Heart left ventricle (tissue), 16 donors: ENCODE measurements around the gene KDF1. TPM values are rescaled to one million over a fixed set of nuclear protein-coding genes. Genes with fewer than 3 reads are reported as not detected.

Experiments used
- ATAC-seq, 4 donors: fragments of 200-7000 bp; cut with Tn5 transposase; one replicate each; pipeline ENCODE4 v1.9.1; 2020 to 2022; ENCODE audit warnings: moderate library complexity in 4 of 4, mild to moderate bottlenecking in 3 of 4, moderate number of reproducible peaks in 1 of 4
- DNase-seq, 5 donors: peaks; one replicate each; pipeline ENCODE4 v3.0.0-alpha.2; 2020
- H3K27ac ChIP-seq, 12 donors: fragments of 200-600 bp; sonication (generic) in 4 of 12; one replicate each; pipeline versions ENCODE4 v1.5.0 to v1.8.0; 2016 to 2022; ENCODE audit warnings: mild to moderate bottlenecking in 2 of 12
- H3K27me3 ChIP-seq, 9 donors: fragments of 200-600 bp; sonication (generic) in 2 of 9; one replicate each; pipeline versions ENCODE4 v1.5.1 to v1.8.0; 2016 to 2022; ENCODE audit warnings: mild to moderate bottlenecking in 3 of 9
- H3K36me3 ChIP-seq, 9 donors: fragments of 200-600 bp; sonication (generic) in 2 of 9; one replicate each; pipeline versions ENCODE4 v1.5.0 to v1.8.0; 2018 to 2022; ENCODE audit warnings: mild to moderate bottlenecking in 2 of 9
- H3K4me1 ChIP-seq, 12 donors: fragments of 200-600 bp; sonication (generic) in 4 of 12; one replicate each; pipeline versions ENCODE4 v1.5.0 to v1.8.0; 2016 to 2022; ENCODE audit warnings: mild to moderate bottlenecking in 3 of 12
- H3K4me3 ChIP-seq, 12 donors: fragments of 200-600 bp; sonication (generic) in 4 of 12; one replicate each; pipeline versions ENCODE4 v1.5.0 to v1.8.0; 2017 to 2022; ENCODE audit warnings: mild to moderate bottlenecking in 9 of 12, moderate library complexity in 4 of 12
- H3K9me3 ChIP-seq, 12 donors: fragments of 200-600 bp; sonication (generic) in 4 of 12; one replicate each; pipeline versions ENCODE4 v1.5.0 to v1.8.0; 2016 to 2022; ENCODE audit warnings: mild to moderate bottlenecking in 1 of 12
- POLR2A ChIP-seq, 2 donors: fragments of 450-650 bp; IDR thresholded peaks; one replicate each; pipeline ENCODE4 v1.6.1; 2017; ENCODE audit warnings: antibody characterized with exemption in 2 of 2, mild to moderate bottlenecking in 2 of 2, moderate library complexity in 2 of 2
- WGBS, 4 donors: extraction: QIAGEN DNeasy Blood & Tissue Kit in 2 of 4; methylation state at CpG; one replicate each; pipeline versions ENCODE4 v1.1.5 to v1.1.7; 2013 to 2018; 5-methylcytosine and 5-hydroxymethylcytosine counted together
- intact Hi-C, 10 donors: fragments of 100-400 bp; cut with DNase I; formaldehyde crosslinking; loops; one replicate each; pipeline versions ENCODE4 v1.11.1 to v1.14.2; 2022
- polyA plus RNA-seq, 2 donors: library from polyadenylated mRNA; stranded (reverse); fragments of 200-250 nt; gene quantifications; one replicate each; pipeline ENCODE4 v1.2.3, GENCODE V29; 2013
- total RNA-seq, 9 donors: library from RNA; depleted of rRNA in 2 of 9; stranded (reverse); fragments of >200 nt in 2 of 9; fragmentation: NEBNext Ultra II Directional in 3 of 9; extraction: Animal tissue kit (Norgen Biotek cat#: 25700) in 3 of 9; gene quantifications; one replicate each; pipeline versions ENCODE4 v1.1.0 to v1.2.4, GENCODE V29; 2016 to 2023
- TF ChIP-seq, protein P1 (sequence below), 12 donors: fragments of 200-600 bp; sonication (generic) in 4 of 12; IDR thresholded peaks; one replicate each; pipeline versions ENCODE4 v1.5.0 to v1.8.0; 2018 to 2022; ENCODE audit warnings: antibody characterized with exemption in 12 of 12, mild to moderate bottlenecking in 5 of 12
- donor health status: ischemic (EF 13 %, LVEDD 7.1; RV severe dilation, severe dysfunction).
- donor health status: healthy with polysubstance abuse.
- donor health status: DM: no; HTN: yes; CAD: no.
- donor health status: DM: no; HTN: no; CAD: no.
- donor health status: ischemic (EF 25% LVEDD 6.9; RV normal size, moderate dysfunction).
- donor health status: ischemic (EF 25% LVEDD 5.7; RV mildly dilated, moderate dysfunction).
- donor health status: healthy.
- donor health status: DM: yes; HTN: yes; CAD: no.
- donor health status: ischemic (EF 35%, LVEDD 5.7; RV mildly dilated, moderate dysfunction).
- donor health status: nonischemic (EF 11% LVEDD 7.7; RV severe dilation, severe dysfunction).
- donor health status: DM: yes; HTN: yes; CAD: no.
- donor health status: PGD.
- donor health status: ischemic (EF 29% LVEDD 5.4; RV normal size, mild dysfunction).
- donor health status: nonischemic (EF 23%, LVEDD 6.1; RV moderate dilation, normal function).

Gene KDF1
- total and polyA plus RNA-seq, 11 donors, result 0.03 to 0.45 (median 0.12) TPM; not detected in 8

- Histone ChIP-seq H3K27ac (no peak overlapping the region), H3K36me3 (peaks cover 0 to 55% (median 49%) of the 10 kb centered on the region in 9 donors), H3K9me3 (no peaks in the 10 kb centered on the region), H3K4me3 (no peak overlapping the region), H3K27me3 (no peaks in the 10 kb centered on the region), H3K4me1 (peaks cover 0 to 25% (median 17%) of the 10 kb centered on the region in 12 donors)
- TF ChIP-seq, protein P1, sequence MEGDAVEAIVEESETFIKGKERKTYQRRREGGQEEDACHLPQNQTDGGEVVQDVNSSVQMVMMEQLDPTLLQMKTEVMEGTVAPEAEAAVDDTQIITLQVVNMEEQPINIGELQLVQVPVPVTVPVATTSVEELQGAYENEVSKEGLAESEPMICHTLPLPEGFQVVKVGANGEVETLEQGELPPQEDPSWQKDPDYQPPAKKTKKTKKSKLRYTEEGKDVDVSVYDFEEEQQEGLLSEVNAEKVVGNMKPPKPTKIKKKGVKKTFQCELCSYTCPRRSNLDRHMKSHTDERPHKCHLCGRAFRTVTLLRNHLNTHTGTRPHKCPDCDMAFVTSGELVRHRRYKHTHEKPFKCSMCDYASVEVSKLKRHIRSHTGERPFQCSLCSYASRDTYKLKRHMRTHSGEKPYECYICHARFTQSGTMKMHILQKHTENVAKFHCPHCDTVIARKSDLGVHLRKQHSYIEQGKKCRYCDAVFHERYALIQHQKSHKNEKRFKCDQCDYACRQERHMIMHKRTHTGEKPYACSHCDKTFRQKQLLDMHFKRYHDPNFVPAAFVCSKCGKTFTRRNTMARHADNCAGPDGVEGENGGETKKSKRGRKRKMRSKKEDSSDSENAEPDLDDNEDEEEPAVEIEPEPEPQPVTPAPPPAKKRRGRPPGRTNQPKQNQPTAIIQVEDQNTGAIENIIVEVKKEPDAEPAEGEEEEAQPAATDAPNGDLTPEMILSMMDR (IDR thresholded peaks at IDR 0.05), result no peak
- TF ChIP-seq POLR2A (IDR thresholded peaks at IDR 0.05), result no peak
- WGBS, 4 donors, result 77 to 97% (median 95%) methylated on average over 3 of the region's 3 CpGs
- intact Hi-C loops, result loop anchor here in 1 of 10 donors (2.0 kb wide), 1 partner anchor 13 kb away; no protein-coding TSS in a partner anchor
- no peak for DNase-seq
- no peak for ATAC-seq
Measured at GRCh38 chr1:26923711-26924110, 36.6 kb downstream of the KDF1 start.

DNA sequence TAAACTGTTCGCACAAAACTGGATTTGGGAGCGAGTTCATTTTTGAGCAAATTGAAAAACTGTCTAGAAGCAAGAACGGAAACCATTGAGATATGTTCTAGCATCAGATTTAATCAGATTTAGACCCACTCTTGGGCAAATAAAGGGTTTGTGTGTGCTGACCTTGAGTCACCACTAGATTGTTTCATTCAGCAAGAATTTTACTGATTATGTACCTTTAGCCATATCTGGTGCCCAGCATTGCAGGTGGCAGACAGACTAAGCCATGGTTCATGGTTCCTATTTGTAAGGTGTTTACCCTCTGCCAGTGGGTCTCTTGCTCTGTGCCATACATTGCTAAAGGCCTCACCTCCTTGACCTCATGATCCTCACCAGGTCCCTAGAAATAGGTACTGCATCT, 37.4 kb downstream of the KDF1 start:
- H3K27me3 ChIP-seq, result no peaks in the 10 kb centered on the region
- peaks cover 0 to 47% (median 41%) of the 10 kb centered on the region in 9 donors for H3K36me3 ChIP-seq
- WGBS, 4 donors, result 92 to 96% (median 95%) methylated on average over 3 of the region's 3 CpGs
- no peak overlapping the region for H3K27ac ChIP-seq
- ATAC-seq, result no peak
- H3K9me3 ChIP-seq, result no peaks in the 10 kb centered on the region
- no peak for DNase-seq
- H3K4me1 ChIP-seq, result peaks cover 0 to 25% (median 17%) of the 10 kb centered on the region in 12 donors
- peak overlapping the region in 6 of 12 donors; percentile 84 to 100 (median 99) for H3K4me3 ChIP-seq
- intact Hi-C loops, result loop anchor here in 1 of 10 donors (2.0 kb wide), 1 partner anchor 14 kb away; no protein-coding TSS in a partner anchor
- TF ChIP-seq POLR2A (IDR thresholded peaks at IDR 0.05), result no peak
- TF ChIP-seq, protein P1 (IDR thresholded peaks at IDR 0.05), result no peak

DNA sequence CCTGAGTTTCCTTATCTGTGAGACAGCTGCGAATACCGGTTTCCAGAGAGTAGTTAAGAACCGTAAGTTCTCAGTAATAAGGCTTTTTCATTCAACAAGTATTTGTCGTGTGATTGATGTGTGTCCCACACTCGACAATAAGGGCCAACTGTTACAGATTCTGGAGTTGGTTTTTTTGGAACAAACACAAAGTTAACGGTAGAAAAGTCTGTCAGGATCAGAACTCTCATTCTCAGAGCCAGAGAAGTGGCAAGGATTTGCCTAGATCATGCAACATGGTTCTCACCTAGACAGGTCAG, 37.9 kb downstream of the KDF1 start:
- 23 to 34% (median 27%) methylated on average over 6 of the region's 6 CpGs for WGBS, 4 donors
- Histone ChIP-seq H3K27ac (peak overlapping the region in 6 of 12 donors; percentile 87 to 94 (median 92)), H3K36me3 (peaks cover 0 to 42% (median 36%) of the 10 kb centered on the region in 9 donors), H3K4me1 (peaks cover 0 to 25% (median 17%) of the 10 kb centered on the region in 12 donors), H3K27me3 (no peaks in the 10 kb centered on the region), H3K4me3 (peak overlapping the region; percentile 80 to 100 (median 96)), H3K9me3 (no peaks in the 10 kb centered on the region)
- no peak for ATAC-seq
- no peak for DNase-seq
- TF ChIP-seq POLR2A (IDR thresholded peaks at IDR 0.05), result no peak
- TF ChIP-seq, protein P1 (IDR thresholded peaks at IDR 0.05), result no peak
- intact Hi-C loops, result loop anchor here in 1 of 10 donors (2.0 kb wide), 1 partner anchor 14 kb away; no protein-coding TSS in a partner anchor

DNA sequence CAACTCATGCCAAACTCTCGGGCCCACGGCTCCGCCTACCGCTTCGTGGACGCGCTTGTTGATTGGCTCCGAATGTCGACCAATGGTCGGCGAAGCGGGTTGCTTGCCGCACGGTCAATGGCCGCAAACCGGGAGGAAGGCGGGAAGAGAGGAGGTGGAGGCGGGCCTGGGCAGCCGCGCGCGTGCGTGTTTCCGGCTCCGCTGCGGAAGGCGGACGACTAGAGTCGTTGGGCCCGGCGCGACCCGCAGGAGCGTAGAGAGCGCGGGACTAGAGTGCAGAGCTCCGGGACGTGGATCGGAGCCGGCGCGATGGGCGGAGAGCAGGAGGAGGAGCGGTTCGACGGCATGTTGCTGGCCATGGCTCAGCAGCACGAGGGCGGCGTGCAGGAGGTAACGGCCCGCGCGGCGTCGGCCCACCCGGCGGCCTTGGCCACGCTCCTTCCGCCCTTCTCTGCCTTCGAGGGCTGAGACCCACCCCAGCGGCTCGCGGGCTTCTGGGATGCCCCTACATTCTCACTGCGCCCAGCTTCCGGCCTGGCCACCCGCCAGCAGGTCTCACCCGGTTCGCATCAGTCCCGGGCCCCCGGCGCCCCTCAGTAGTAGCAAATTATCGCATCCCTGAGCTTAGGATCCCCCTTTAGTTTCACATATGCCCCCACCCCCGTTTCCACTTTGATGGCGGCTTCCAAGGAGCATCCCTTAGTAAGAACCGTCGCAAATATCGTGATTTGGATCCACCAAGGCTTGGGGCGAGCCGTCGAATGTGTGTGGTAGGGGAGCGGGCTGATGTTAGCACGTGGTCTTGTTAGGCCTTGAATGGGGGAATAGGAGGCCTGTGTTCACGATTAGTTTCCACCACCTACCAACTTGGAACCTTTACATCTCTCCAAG, 38.5 kb downstream of the KDF1 start, which contains the start of gene NUDC:
TSS of gene NUDC (plus strand) at position 204 of the 891 bp plus-strand sequence. CDS start at position 310, 106 bp downstream.
- WGBS, 4 donors, result 1% methylated on average over 37 to 83 of the region's 83 CpGs
- TF ChIP-seq POLR2A (IDR thresholded peaks at IDR 0.05), result peak in 1 of 2 donors; percentile 91
- TF ChIP-seq, protein P1 (IDR thresholded peaks at IDR 0.05), result peak in 1 of 12 donors; percentile 2
- H3K4me3 ChIP-seq, result peak within 1 kb of the TSS; percentile 80 to 100 (median 96)
- peaks cover 0 to 37% (median 31%) of the 10 kb centered on the region in 9 donors for H3K36me3 ChIP-seq
- ATAC-seq (peak; percentile 99 to 100 (median 99)), DNase-seq (peak; percentile 97 to 98 (median 98))
- no peaks in the 10 kb centered on the region for H3K27me3 ChIP-seq
- peak within 1 kb of the TSS in 11 of 12 donors; percentile 72 to 94 (median 89) for H3K27ac ChIP-seq
- intact Hi-C loops, result loop anchor here in 1 of 10 donors (2.0 kb wide), 1 partner anchor 15 kb away; no protein-coding TSS in a partner anchor
- H3K9me3 ChIP-seq, result no peaks in the 10 kb centered on the region
- peaks cover 0 to 25% (median 17%) of the 10 kb centered on the region in 12 donors for H3K4me1 ChIP-seq
